DMS53 treated with DMSO at 0.1 percent for 48 hours (cell line): Measurements from ENCODE around the gene FAM83C.
A peak's percentile ranks its signal among the peaks of the same experiment; 100 is the strongest.
"Not testable (repeated sequence)": the region's sequence is repeated elsewhere in the genome, so short reads cannot be mapped to it uniquely, and the experiment has no call there.

Source experiments
- DNase-seq: peaks from one replicate; lab custom pipeline; 2025; ENCODE audit not compliant: unreplicated experiment; lab: John Stamatoyannopoulos, UW

FAM83C gene

GRCh38 chr20:35269055-35269781, 23.0 kb downstream of the FAM83C start:
- peak; percentile 16 for DNase-seq

GRCh38 chr20:35267092-35267491, 25.1 kb downstream of the FAM83C start:
- no peak for DNase-seq

DNA sequence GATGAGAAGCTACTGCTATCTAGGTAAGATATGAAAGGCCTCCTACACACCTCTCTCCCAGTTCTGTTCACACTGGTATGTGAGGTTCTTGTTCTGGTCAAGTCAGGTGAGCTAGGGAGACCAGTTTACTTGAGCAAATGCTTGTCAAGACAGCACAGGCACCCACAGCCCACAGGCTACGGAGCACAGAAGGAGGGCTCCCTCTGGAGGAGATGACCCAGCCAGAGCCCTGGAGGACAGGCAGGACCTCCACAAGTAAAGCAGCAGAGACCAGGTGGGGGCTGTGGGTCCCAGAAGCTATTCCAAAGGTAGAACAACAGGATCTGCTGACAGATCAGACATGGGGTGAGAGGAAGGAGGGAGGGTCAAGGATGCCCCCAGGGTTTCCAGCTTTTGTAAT, 27.5 kb downstream of the FAM83C start:
- no peak for DNase-seq

DNA sequence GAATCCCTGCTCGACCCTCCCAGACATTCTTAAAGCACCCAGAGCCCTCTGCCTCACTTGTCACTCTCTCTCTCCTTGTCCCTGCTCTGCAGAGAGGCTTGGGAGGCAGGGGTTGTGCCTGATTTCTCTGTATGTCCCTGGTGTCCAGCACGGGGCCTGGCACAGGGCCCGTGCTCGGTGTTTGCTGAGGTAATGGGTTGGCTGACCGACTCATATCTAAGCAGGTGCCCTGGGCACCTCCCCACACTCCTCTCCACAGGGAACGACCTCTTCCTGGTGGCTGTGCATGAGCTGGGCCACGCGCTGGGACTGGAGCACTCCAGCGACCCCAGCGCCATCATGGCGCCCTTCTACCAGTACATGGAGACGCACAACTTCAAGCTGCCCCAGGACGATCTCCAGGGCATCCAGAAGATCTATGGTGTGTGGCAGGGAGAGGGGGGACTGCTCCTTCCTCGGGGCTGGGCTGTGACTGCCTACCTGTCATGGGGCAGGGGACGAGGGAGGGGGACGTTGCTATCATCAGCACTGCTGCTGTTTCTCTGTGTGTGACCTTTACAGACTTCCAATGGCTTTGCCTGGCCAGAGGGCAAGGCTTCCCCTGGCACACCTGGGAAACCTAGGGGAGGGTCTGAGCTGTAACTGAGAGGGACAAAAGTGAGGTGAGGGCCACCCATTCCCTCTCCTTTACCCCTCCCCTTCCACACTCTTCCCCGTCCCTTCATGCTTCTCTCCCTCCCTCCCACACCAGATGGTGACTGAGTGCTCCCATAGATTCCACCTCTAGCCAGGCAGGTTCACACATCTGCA, 28.5 kb downstream of the FAM83C start:
- DNase-seq: no peak

- DNase-seq: not testable (repeated sequence)
Measured at GRCh38 chr20:35262731-35263531, 29.3 kb downstream of the FAM83C start.

GRCh38 chr20:35262321-35262720, 29.9 kb downstream of the FAM83C start:
- DNase-seq: not testable (repeated sequence)

- DNase-seq: no peak
Measured at GRCh38 chr20:35260426-35260825, 31.8 kb downstream of the FAM83C start.

- no peak for DNase-seq
Measured at GRCh38 chr20:35257175-35257909, 34.9 kb downstream of the FAM83C start.

DNA sequence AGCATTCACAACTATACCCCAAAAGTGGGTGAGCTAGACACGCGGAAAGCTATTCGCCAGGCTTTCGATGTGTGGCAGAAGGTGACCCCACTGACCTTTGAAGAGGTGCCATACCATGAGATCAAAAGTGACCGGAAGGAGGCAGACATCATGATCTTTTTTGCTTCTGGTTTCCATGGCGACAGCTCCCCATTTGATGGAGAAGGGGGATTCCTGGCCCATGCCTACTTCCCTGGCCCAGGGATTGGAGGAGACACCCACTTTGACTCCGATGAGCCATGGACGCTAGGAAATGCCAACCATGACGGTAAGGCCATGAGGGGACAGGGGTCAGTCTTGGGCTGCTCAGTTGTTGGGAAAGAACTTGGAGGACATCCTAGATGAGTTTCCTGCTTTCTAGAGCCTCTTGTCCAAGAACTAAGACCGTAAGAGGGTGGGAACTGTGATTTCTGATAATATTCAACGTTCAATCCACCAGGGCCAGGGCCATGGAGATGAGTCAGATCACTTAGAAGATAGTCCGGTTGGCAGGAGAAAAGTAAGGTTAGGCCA, 37.7 kb downstream of the FAM83C start:
- DNase-seq: no peak

DNA sequence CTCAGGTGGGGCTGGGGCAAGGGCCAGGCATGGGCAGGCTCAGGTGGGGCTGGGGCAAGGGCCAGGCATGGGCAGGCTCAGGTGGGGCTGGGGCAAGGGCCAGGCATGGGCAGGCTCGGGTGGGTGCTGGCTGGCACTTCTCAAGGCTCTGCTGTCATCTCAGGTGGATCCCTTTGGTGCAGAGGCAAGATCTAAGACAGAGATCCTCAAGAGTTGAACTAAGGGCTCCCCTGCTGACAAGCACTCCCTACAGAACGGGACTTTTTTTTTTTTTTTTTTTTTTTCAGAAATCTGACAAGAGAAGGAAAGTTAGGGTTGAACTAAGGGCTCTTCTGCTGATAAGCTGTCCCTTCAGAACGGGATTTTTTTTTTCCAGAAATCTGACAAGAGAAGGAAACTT, 39.2 kb downstream of the FAM83C start:
- no peak for DNase-seq

DNA sequence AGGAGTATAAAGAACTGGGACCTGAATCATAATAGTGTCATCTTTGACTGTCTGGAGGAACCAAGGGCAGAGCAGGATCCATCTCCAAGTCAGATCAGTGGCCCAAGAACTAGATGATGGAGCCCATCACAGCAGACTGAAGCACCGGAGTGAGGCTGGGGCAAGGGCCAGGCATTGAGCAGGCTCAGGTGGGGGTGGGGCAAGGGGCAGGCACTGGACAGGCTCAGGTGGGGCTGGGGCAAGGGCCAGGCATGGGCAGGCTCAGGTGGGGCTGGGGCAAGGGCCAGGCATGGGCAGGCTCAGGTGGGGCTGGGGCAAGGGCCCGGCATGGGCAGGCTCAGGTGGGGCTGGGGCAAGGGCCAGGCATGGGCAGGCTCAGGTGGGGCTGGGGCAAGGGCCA, 39.6 kb downstream of the FAM83C start:
- not testable (repeated sequence) for DNase-seq

DNA sequence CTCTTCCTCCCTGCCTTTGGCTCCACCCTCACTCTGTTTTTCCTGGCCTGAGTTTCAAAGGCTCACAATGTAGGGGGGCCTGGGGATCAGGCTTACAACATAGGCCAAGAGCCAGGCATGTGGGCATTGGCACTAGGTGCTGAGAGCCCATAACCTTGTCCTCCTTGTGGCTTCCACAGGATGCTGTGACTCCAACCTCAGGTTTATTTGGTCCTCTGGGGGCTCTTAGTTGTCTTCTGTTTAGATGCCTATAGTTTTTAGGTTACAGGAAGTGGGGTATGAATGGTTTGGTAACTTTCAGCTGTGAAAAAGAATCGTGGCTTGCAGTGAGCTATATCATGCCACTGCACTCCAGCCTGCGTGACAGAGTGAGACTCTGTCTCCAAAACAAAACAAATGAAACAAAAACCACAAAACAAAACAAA, 40.2 kb downstream of the FAM83C start:
- DNase-seq: no peak

DNA sequence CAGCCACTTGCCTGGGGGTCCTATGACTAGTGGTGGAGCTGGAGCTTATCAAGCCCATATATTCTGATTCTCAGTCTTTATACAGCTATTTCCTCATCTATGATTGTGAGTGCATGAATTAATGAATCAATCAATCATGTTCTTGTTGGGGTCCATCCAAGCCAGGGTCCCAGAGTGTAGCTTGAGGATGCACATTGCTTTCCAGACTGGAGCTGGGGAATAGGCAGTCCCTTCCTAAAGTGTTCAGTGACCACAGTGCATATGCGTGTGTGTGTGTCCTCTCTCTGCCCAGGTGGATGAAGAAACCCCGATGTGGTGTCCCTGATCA, 40.6 kb downstream of the FAM83C start:
- no peak for DNase-seq

DNA sequence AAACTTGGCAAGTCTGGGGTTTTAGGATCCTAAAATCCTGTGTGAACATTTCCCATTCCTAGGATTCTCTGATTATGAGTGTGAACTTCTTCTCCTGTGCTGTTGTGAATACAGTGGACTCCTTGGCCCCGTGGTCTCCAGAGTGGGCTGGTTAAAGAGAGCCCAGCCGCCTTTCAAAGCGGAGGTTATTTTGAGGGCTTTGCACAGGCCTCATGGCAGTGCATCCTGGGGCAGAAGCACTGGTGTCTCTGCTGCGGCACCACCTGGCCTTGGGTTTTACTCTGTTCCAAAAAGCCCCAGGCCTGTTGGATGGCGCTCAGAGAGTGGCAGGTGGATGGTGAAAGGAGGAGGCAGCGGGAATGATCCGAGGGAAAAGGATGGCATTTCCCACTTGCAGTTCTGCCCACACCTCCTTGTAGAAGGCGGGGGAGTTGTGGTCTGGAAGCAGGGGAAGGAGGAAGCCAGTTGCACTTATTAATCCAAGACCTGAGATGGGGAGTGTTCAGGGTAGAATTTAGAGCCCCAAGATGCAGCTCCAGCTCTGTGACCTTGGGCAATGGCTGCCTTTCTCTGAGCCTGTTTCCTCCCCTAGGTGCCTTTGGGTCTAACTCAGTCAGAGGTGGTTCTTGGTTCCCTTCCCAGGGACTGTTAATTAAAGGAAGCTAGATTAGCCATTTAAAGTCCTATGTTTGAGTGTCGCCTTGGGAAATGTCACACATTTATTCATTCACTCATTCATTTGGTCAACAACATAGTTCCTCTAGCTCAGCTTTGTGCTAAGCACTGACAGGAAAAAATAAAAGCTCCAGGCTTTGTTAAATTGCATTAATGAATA, 43.4 kb downstream of the FAM83C start:
- no peak for DNase-seq

GRCh38 chr20:35246723-35247122, 45.5 kb downstream of the FAM83C start:
- DNase-seq: no peak

GRCh38 chr20:35243986-35244385, 48.2 kb downstream of the FAM83C start:
- no peak for DNase-seq

- DNase-seq: no peak
Measured at GRCh38 chr20:35243317-35243716, 48.9 kb downstream of the FAM83C start.

GRCh38 chr20:35240811-35241293, 51.4 kb downstream of the FAM83C start:
- DNase-seq: no peak

DNA sequence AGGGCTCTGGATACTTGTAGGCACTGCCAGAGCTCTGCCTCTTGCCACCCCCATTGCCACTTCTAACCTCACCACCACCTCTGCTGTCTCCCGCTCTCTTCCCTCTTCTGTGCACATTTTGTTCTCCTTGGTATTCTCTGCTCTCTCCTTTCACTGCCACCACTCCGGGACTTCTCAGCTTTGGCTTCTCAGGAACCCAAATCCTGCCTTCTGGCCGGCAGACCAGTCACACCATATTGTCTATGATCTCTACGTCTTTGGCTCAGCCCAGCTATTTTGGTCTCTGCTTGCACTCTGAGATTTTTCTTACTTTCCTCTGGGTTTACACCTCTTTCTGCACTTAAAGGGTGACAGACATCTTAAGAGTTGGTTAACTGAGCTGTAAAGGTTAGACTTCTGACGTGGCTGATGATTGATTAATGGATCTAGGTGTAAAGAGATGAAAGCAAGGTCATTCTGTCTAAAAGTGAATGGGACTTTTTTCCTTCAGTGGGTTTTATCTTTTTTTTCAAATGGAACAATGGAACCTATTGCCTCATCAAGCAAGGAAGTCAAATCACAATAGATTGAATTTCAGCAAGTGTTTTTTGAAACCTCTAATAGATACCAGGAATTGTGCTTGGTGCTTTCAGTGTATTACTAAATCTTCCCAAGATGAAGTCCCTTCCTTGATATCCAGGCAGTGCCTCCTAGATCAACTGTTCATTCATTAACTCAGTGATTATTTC, 52.0 kb downstream of the FAM83C start:
- no peak for DNase-seq
